ENCODE results near the gene TMEM208.

The TMEM208 gene

DNA sequence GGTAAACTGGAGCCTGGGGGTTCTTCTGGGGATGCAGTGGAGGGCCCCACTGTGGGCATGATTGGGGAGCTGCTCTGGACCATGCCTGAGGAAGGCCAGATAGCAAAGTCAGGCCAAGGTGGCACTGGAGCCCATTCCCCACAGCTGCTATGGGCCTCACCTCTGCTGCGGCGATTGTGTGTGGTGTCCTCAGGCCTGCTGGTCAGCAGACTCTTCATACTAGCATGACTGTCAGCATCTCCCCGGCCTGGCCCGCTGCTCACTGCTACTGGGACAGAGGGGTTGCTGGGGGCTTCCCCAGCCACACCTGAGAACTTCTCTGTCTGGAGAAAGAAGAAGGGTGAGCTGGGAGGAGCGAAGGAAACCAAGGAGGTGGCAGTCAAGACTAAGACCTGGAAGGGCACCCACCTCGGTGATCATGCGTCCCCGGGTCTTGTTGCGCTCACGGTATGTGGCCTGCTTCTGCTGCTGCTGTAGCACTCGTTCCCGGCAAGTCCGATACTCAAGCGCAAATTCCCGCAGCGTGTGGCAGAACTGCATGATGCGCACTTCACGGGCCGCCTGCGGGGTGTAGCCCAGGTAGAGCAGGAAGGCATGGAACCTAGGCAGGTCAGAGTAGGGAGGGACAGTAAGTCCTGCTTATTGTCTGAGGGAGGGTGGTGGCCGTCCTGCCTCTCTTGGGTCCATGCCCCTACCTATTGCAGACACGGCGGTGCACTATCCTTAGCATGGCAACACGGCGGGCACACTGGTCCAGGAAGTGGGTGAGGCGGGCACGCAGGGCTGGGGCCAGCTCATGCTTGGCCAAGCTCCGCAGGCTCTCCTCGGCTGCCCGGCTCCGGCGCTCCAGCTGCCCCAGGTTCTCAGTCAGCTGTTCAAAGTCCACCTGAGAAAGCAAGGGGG, 3.2 kb downstream of the TMEM208 start:
- no peak overlapping the region for H3K4me3 ChIP-seq (ENCODE audit: low read depth, low read length)
- TF ChIP-seq, protein P1, sequence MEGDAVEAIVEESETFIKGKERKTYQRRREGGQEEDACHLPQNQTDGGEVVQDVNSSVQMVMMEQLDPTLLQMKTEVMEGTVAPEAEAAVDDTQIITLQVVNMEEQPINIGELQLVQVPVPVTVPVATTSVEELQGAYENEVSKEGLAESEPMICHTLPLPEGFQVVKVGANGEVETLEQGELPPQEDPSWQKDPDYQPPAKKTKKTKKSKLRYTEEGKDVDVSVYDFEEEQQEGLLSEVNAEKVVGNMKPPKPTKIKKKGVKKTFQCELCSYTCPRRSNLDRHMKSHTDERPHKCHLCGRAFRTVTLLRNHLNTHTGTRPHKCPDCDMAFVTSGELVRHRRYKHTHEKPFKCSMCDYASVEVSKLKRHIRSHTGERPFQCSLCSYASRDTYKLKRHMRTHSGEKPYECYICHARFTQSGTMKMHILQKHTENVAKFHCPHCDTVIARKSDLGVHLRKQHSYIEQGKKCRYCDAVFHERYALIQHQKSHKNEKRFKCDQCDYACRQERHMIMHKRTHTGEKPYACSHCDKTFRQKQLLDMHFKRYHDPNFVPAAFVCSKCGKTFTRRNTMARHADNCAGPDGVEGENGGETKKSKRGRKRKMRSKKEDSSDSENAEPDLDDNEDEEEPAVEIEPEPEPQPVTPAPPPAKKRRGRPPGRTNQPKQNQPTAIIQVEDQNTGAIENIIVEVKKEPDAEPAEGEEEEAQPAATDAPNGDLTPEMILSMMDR (IDR thresholded peaks at IDR 0.05; ENCODE audit: borderline replicate concordance, insufficient read depth, low read depth, low read length): no peak

GRCh38 chr16:67230809-67231660, 4.1 kb downstream of the TMEM208 start:
- TF ChIP-seq, protein P1 (IDR thresholded peaks at IDR 0.05; ENCODE audit: borderline replicate concordance, insufficient read depth, low read depth, low read length): no peak
- no peak overlapping the region for H3K4me3 ChIP-seq (ENCODE audit: low read depth, low read length)

DNA sequence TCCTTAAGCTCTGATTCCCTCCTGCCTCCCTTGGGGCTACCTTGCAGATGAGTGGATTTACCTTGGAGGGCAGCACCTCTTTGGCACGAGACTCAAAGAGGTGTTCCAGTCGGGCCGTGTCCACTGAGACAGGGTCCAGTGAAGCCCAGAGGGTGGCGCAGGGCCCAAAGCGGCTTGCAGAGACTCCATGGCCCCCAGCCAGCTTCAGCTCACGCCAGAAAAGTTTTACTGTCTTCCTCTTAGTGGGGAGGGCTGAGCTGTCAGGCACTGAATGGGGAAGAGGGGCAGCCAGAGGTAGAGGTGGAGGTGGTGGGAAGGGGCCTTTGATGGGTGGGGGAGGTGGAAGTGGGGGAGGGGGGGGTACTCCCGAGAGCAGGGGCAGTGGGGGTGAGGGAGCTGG, 6.7 kb downstream of the TMEM208 start:
- TF ChIP-seq, protein P1 (IDR thresholded peaks at IDR 0.05; ENCODE audit: borderline replicate concordance, insufficient read depth, low read depth, low read length): no peak
- H3K4me3 ChIP-seq (ENCODE audit: low read depth, low read length): no peak overlapping the region

DNA sequence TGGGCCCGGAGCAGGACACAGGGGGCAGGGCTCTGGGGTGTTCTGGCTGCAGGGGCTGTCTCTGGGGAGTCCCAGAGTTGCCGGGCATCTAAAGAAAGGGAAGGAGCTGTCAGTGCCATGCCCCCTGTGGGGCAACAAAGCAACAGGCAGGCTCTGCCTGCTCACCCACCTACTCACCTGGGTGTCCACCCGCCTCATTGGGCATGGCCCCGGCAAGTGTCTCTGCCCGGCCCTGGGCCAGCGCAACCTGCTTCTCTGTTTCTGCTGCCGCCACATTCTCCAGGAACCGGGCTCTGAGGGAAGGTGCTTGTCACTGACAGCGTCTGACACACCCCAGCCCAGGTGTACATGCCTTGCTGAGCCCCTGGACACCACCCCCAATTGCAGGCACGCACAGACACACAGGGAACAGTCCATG, 7.3 kb downstream of the TMEM208 start:
- TF ChIP-seq, protein P1 (IDR thresholded peaks at IDR 0.05; ENCODE audit: borderline replicate concordance, insufficient read depth, low read depth, low read length): no peak
- no peak overlapping the region for H3K4me3 ChIP-seq (ENCODE audit: low read depth, low read length)

DNA sequence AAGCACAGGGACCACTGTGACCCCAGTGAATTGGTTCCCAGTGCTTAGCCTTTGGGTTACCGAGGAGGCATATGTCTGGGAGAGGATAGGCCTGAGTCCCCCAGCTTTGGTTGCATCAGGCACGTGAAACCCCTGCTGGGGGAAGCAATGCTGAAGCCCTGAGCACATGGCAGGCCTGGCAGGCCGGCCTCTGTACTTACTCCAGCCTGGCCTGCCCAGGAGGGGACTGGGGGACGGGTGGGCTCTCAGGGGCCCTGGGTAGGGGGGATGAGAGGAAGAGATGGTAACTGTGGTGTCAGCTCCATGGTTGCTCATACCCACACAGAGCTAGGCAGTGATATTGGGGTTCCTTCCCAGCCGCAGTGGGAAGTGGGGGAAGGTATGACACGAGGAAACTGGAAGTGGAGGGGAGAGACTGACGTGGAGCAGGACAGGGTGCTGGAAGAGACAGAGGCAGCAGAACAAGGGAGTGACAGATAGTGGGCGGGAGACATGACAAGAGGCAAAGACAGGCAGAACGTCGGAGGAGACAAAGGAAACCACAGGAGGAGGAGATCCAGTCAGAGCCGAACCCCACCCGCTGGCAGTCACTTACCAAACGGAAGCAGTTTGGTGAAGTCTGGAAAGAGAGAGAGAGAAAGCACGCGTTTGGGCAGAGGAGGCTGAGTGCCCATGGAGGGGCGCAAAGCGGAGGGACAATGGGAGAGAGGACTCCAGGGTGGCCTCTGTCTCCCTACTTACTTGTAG, 9.1 kb downstream of the TMEM208 start:
- H3K4me3 ChIP-seq (ENCODE audit: low read depth, low read length): no peak overlapping the region
- TF ChIP-seq, protein P1 (IDR thresholded peaks at IDR 0.05; ENCODE audit: borderline replicate concordance, insufficient read depth, low read depth, low read length): no peak

DNA sequence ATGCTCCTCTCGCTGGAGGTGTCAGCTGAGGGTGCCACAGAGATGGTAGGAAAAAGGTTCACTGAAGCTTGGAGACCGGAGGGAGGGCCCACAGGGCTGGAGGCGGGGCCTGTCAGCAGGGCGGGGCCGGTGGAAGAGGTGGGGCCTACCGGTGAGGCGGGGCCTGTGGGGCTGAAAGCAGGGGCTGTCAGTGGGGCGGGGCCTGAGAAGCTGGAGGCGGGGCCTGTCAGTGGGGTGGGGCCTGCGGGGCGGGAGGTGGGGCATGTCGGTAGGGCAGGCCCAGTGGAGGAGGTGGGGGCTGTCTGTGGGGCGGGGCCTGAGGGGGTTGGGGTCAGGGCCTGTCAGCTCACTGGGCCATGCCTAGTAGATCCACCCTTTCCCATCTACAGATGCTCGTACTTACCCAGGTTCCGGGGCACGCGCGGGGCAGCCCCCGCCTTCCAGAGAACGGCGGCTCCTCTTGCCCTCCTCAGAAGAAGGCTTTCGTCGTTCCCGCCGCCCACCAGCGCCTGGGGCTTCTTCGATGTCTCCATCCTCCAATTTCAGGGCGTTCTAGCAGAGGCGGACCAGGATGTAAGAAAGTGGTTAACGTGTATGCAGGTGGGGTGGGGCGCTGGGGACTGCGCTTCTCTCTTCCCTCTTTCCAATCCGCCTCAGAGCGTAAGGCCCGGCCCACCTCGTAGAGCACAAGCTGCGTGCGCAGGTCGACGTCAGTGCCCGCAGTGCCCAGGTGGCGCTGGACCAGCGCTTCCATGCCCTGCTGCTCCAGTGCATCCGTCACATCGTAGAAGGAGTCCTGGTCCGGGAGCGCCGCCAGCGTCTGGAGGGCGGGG, 9.8 kb downstream of the TMEM208 start:
- H3K4me3 ChIP-seq (ENCODE audit: low read depth, low read length): no peak overlapping the region
- TF ChIP-seq, protein P1 (IDR thresholded peaks at IDR 0.05; ENCODE audit: borderline replicate concordance, insufficient read depth, low read depth, low read length): no peak
